Esophagus squamous epithelium (tissue), 4 donors: ENCODE results near the gene SCAPER.

ENCODE experiments used
- POLR2A ChIP-seq, 4 donors: fragments of 450-650 bp; IDR thresholded peaks; one replicate each; pipeline ENCODE4 v1.6.1; 2017; ENCODE audit warnings: antibody characterized with exemption in 4 of 4, mild to moderate bottlenecking in 4 of 4, moderate library complexity in 3 of 4
- TF ChIP-seq, protein P1 (sequence below), 6 experiments: fragments of 450-650 bp in 4 of 6; fragments of 200-600 bp in 2 of 6; sonication (generic) in 2 of 6; IDR thresholded peaks; one replicate each; pipeline ENCODE4 v1.5.1; 2016 to 2019; ENCODE audit warnings: antibody characterized with exemption in 6 of 6, mild to moderate bottlenecking in 4 of 6, moderate library complexity in 4 of 6

DNA sequence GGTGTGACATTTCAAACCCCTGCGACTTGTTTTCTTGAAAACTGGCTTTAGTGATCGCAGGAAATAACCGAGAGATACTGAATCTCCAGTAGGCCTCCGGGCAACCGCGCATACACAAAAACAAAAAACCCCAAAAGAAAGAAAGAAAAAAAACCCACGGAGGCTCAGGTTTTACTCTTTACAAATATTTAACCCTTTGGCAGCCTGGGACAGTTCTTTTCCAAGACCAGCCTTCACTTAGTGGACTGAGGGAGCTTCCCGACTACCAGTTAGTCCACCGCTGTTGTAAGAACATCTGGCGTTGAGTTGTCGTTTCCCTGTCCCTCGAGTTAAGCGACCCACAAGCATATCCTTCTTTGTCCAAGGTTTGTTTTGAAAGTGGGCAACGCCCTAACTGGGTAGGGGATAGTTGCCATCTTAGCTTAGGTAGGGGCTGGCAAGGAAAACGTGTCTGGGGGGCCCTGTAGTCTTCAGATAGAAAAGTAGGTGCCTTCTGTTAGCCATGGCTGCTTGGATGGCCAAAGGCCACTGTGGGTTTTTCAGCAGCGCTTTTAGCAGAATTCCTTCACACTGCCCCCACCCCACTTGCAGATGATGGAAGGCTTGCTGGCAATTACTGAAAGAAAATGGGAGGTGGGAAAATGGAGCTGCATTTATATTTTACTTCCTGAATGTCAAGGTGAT is 561.7 kb downstream of the SCAPER start:
- TF ChIP-seq, protein P1, sequence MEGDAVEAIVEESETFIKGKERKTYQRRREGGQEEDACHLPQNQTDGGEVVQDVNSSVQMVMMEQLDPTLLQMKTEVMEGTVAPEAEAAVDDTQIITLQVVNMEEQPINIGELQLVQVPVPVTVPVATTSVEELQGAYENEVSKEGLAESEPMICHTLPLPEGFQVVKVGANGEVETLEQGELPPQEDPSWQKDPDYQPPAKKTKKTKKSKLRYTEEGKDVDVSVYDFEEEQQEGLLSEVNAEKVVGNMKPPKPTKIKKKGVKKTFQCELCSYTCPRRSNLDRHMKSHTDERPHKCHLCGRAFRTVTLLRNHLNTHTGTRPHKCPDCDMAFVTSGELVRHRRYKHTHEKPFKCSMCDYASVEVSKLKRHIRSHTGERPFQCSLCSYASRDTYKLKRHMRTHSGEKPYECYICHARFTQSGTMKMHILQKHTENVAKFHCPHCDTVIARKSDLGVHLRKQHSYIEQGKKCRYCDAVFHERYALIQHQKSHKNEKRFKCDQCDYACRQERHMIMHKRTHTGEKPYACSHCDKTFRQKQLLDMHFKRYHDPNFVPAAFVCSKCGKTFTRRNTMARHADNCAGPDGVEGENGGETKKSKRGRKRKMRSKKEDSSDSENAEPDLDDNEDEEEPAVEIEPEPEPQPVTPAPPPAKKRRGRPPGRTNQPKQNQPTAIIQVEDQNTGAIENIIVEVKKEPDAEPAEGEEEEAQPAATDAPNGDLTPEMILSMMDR (IDR thresholded peaks at IDR 0.05), result no peak
- no peak for TF ChIP-seq POLR2A (IDR thresholded peaks at IDR 0.05)
